ENCODE results near the gene TM7SF3.

TM7SF3 gene

GRCh38 chr12:26941215-26941594, 73.0 kb downstream of the TM7SF3 start:
- no CpG with 5 or more reads among the region's 1 CpG for WGBS (ENCODE audit: insufficient coverage, insufficient read length)
- peaks cover 1% of the 10 kb centered on the region; the same call in 1 of the 2 replicates for H3K4me1 ChIP-seq (ENCODE audit: control insufficient read depth, insufficient read depth, low read length)
- H3K27me3 ChIP-seq (ENCODE audit: control insufficient read depth, insufficient read depth, low read length) = no peaks in the 10 kb centered on the region
- H3K36me3 ChIP-seq (ENCODE audit: control insufficient read depth, insufficient read depth, low read length) = no peaks in the 10 kb centered on the region
- H3K9me3 ChIP-seq (ENCODE audit: control insufficient read depth, insufficient read depth, low read length) = no peaks in the 10 kb centered on the region
- H3K4me3 ChIP-seq (ENCODE audit: low read length) = no peak overlapping the region
- DNase-seq (ENCODE audit: low read depth, low spot score) = no peak
- H3K27ac ChIP-seq (ENCODE audit: low read length) = no peak overlapping the region

- Histone ChIP-seq H3K27ac (ENCODE audit: low read length) (no peak overlapping the region), H3K4me1 (ENCODE audit: control insufficient read depth, insufficient read depth, low read length) (peaks cover 1% of the 10 kb centered on the region; the same call in 1 of the 2 replicates), H3K36me3 (ENCODE audit: control insufficient read depth, insufficient read depth, low read length) (no peaks in the 10 kb centered on the region), H3K4me3 (ENCODE audit: low read length) (no peak overlapping the region), H3K9me3 (ENCODE audit: control insufficient read depth, insufficient read depth, low read length) (no peaks in the 10 kb centered on the region), H3K27me3 (ENCODE audit: control insufficient read depth, insufficient read depth, low read length) (no peaks in the 10 kb centered on the region)
- DNase-seq (ENCODE audit: low read depth, low spot score) = no peak
- no CpG with 5 or more reads among the region's 3 CpGs for WGBS (ENCODE audit: insufficient coverage, insufficient read length)
Observed at GRCh38 chr12:26940516-26941214, 73.5 kb downstream of the TM7SF3 start.

- Histone ChIP-seq H3K4me1 (ENCODE audit: control insufficient read depth, insufficient read depth, low read length) (peaks cover 1% of the 10 kb centered on the region; the same call in 1 of the 2 replicates), H3K27ac (ENCODE audit: low read length) (no peak overlapping the region), H3K4me3 (ENCODE audit: low read length) (no peak overlapping the region), H3K36me3 (ENCODE audit: control insufficient read depth, insufficient read depth, low read length) (no peaks in the 10 kb centered on the region), H3K9me3 (ENCODE audit: control insufficient read depth, insufficient read depth, low read length) (no peaks in the 10 kb centered on the region), H3K27me3 (ENCODE audit: control insufficient read depth, insufficient read depth, low read length) (no peaks in the 10 kb centered on the region)
- no peak for DNase-seq (ENCODE audit: low read depth, low spot score)
- no CpG with 5 or more reads among the region's 1 CpG for WGBS (ENCODE audit: insufficient coverage, insufficient read length)
Observed at GRCh38 chr12:26939953-26940352, 74.2 kb downstream of the TM7SF3 start.

GRCh38 chr12:26939192-26939832, 74.9 kb downstream of the TM7SF3 start:
- no peaks in the 10 kb centered on the region for H3K9me3 ChIP-seq (ENCODE audit: control insufficient read depth, insufficient read depth, low read length)
- no peaks in the 10 kb centered on the region for H3K27me3 ChIP-seq (ENCODE audit: control insufficient read depth, insufficient read depth, low read length)
- no CpG with 5 or more reads among the region's 9 CpGs for WGBS (ENCODE audit: insufficient coverage, insufficient read length)
- H3K36me3 ChIP-seq (ENCODE audit: control insufficient read depth, insufficient read depth, low read length) = no peaks in the 10 kb centered on the region
- no peak for DNase-seq (ENCODE audit: low read depth, low spot score)
- H3K4me3 ChIP-seq (ENCODE audit: low read length) = peak overlapping the region; percentile 87; the same call in 1 of the 2 replicates
- no peak overlapping the region for H3K27ac ChIP-seq (ENCODE audit: low read length)
- peaks cover 1% of the 10 kb centered on the region; the same call in 1 of the 2 replicates for H3K4me1 ChIP-seq (ENCODE audit: control insufficient read depth, insufficient read depth, low read length)

GRCh38 chr12:26938701-26939062, 75.5 kb downstream of the TM7SF3 start:
- DNase-seq (ENCODE audit: low read depth, low spot score) = no peak
- Histone ChIP-seq H3K4me1 (ENCODE audit: control insufficient read depth, insufficient read depth, low read length) (peaks cover 1% of the 10 kb centered on the region; the same call in 1 of the 2 replicates), H3K4me3 (ENCODE audit: low read length) (peak overlapping the region; percentile 87), H3K27ac (ENCODE audit: low read length) (no peak overlapping the region), H3K27me3 (ENCODE audit: control insufficient read depth, insufficient read depth, low read length) (no peaks in the 10 kb centered on the region), H3K36me3 (ENCODE audit: control insufficient read depth, insufficient read depth, low read length) (no peaks in the 10 kb centered on the region), H3K9me3 (ENCODE audit: control insufficient read depth, insufficient read depth, low read length) (no peaks in the 10 kb centered on the region)
- WGBS (ENCODE audit: insufficient coverage, insufficient read length) = no CpG with 5 or more reads among the region's 28 CpGs

GRCh38 chr12:26937863-26938700, 76.1 kb downstream of the TM7SF3 start, which contains the start of the genes FGFR1OP2 and INTS13:
TSS of gene FGFR1OP2 (plus strand) at chr12:26938470. CDS start at chr12:26954159, 15,689 bp downstream.
TSS of gene INTS13 (minus strand) at chr12:26937981. CDS start at chr12:26936803, 1,178 bp downstream.
- peak; percentile 92 for DNase-seq (ENCODE audit: low read depth, low spot score)
- Histone ChIP-seq H3K9me3 (ENCODE audit: control insufficient read depth, insufficient read depth, low read length) (no peaks in the 10 kb centered on the region), H3K4me1 (ENCODE audit: control insufficient read depth, insufficient read depth, low read length) (peaks cover 1% of the 10 kb centered on the region; the same call in 1 of the 2 replicates), H3K4me3 (ENCODE audit: low read length) (peak within 1 kb of the TSS; percentile 87), H3K27me3 (ENCODE audit: control insufficient read depth, insufficient read depth, low read length) (no peaks in the 10 kb centered on the region), H3K27ac (ENCODE audit: low read length) (no peak within 1 kb of the TSS), H3K36me3 (ENCODE audit: control insufficient read depth, insufficient read depth, low read length) (no peaks in the 10 kb centered on the region)
- WGBS (ENCODE audit: insufficient coverage, insufficient read length) = no CpG with 5 or more reads among the region's 69 CpGs

- Histone ChIP-seq H3K4me1 (ENCODE audit: control insufficient read depth, insufficient read depth, low read length) (peaks cover 1% of the 10 kb centered on the region; the same call in 1 of the 2 replicates), H3K9me3 (ENCODE audit: control insufficient read depth, insufficient read depth, low read length) (no peaks in the 10 kb centered on the region), H3K27me3 (ENCODE audit: control insufficient read depth, insufficient read depth, low read length) (no peaks in the 10 kb centered on the region), H3K4me3 (ENCODE audit: low read length) (peak overlapping the region; percentile 87; the same call in 1 of the 2 replicates), H3K27ac (ENCODE audit: low read length) (no peak overlapping the region), H3K36me3 (ENCODE audit: control insufficient read depth, insufficient read depth, low read length) (no peaks in the 10 kb centered on the region)
- no CpG with 5 or more reads among the region's 10 CpGs for WGBS (ENCODE audit: insufficient coverage, insufficient read length)
- DNase-seq (ENCODE audit: low read depth, low spot score) = no peak
Observed at GRCh38 chr12:26937443-26937862, 76.7 kb downstream of the TM7SF3 start.

- Histone ChIP-seq H3K4me1 (ENCODE audit: control insufficient read depth, insufficient read depth, low read length) (peaks cover 1% of the 10 kb centered on the region; the same call in 1 of the 2 replicates), H3K9me3 (ENCODE audit: control insufficient read depth, insufficient read depth, low read length) (no peaks in the 10 kb centered on the region), H3K27ac (ENCODE audit: low read length) (no peak overlapping the region), H3K4me3 (ENCODE audit: low read length) (peak overlapping the region; percentile 87; the same call in 1 of the 2 replicates), H3K27me3 (ENCODE audit: control insufficient read depth, insufficient read depth, low read length) (no peaks in the 10 kb centered on the region), H3K36me3 (ENCODE audit: control insufficient read depth, insufficient read depth, low read length) (no peaks in the 10 kb centered on the region)
- WGBS (ENCODE audit: insufficient coverage, insufficient read length) = no CpG with 5 or more reads among the region's 8 CpGs
- DNase-seq (ENCODE audit: low read depth, low spot score) = no peak
Observed at GRCh38 chr12:26936559-26937442, 77.4 kb downstream of the TM7SF3 start.

- no peaks in the 10 kb centered on the region for H3K27me3 ChIP-seq (ENCODE audit: control insufficient read depth, insufficient read depth, low read length)
- DNase-seq (ENCODE audit: low read depth, low spot score) = no peak
- H3K27ac ChIP-seq (ENCODE audit: low read length) = no peak overlapping the region
- H3K36me3 ChIP-seq (ENCODE audit: control insufficient read depth, insufficient read depth, low read length) = no peaks in the 10 kb centered on the region
- peaks cover 1% of the 10 kb centered on the region; the same call in 1 of the 2 replicates for H3K4me1 ChIP-seq (ENCODE audit: control insufficient read depth, insufficient read depth, low read length)
- WGBS (ENCODE audit: insufficient coverage, insufficient read length) = no CpG with 5 or more reads among the region's 7 CpGs
- H3K9me3 ChIP-seq (ENCODE audit: control insufficient read depth, insufficient read depth, low read length) = no peaks in the 10 kb centered on the region
- no peak overlapping the region for H3K4me3 ChIP-seq (ENCODE audit: low read length)
Observed at GRCh38 chr12:26935636-26936378, 78.4 kb downstream of the TM7SF3 start.

All from iPS DF 6.9 (cell line).